Stimulated activated naive CD8-positive, alpha-beta T cell treated with anti-CD3 and anti-CD28 coated beads, Interleukin-15, Interleukin-2, amounts not matched to agents 100 ng/mL and 50 ng/mL, for 24 hours (primary cell): ENCODE measurements around the gene NTSR2.

Source experiments
- H3K27ac Mint-ChIP-seq: one replicate; pipeline ENCODE4 v1.8.0; 2021; ENCODE audit warnings: mild to moderate bottlenecking, mixed read lengths
- H3K27me3 Mint-ChIP-seq: one replicate; pipeline ENCODE4 v1.8.0; 2021; ENCODE audit warnings: mixed read lengths
- H3K36me3 Mint-ChIP-seq: one replicate; pipeline ENCODE4 v1.8.0; 2021; ENCODE audit warnings: low read depth, mixed read lengths
- H3K4me1 Mint-ChIP-seq: one replicate; pipeline ENCODE4 v1.8.0; 2021; ENCODE audit warnings: low read depth, mixed read lengths
- H3K4me3 Mint-ChIP-seq: one replicate; pipeline ENCODE4 v1.8.0; 2021; ENCODE audit warnings: mild to moderate bottlenecking, mixed read lengths
- H3K9me3 Mint-ChIP-seq: one replicate; pipeline ENCODE4 v1.8.0; 2021; ENCODE audit warnings: mixed read lengths

NTSR2 gene

GRCh38 chr2:11617984-11618707 lies 51.8 kb downstream of the NTSR2 start:
- Mint-ChIP-seq H3K27me3 (no peaks in the 10 kb centered on the region), H3K36me3 (no peaks in the 10 kb centered on the region), H3K4me1 (no peaks in the 10 kb centered on the region), H3K9me3 (no peaks in the 10 kb centered on the region), H3K27ac (no peak overlapping the region), H3K4me3 (no peak overlapping the region)

DNA sequence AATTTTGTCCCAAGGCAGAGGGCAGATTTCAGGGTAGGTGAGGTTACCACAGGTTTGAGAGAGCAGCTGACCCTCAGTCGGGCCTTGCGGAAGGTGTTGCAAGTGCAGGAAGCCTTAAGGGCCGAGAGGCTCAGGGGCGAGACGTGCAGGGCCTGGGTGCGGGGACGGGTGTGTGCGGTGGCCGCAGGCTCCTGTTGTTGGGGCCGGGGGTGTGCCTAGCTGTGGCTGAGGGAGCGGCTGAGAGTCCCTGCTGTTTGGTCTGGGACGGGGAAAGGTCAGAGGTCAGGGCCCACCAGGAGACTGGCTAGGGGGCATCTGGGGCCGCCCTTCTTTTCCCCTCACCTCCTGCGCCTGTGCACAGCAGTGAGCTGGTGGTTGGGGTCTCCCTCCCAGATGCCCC lies 52.5 kb downstream of the NTSR2 start:
- H3K4me3 Mint-ChIP-seq = no peak overlapping the region
- H3K27ac Mint-ChIP-seq = no peak overlapping the region
- H3K4me1 Mint-ChIP-seq = no peaks in the 10 kb centered on the region
- no peaks in the 10 kb centered on the region for H3K9me3 Mint-ChIP-seq
- H3K36me3 Mint-ChIP-seq = no peaks in the 10 kb centered on the region
- no peaks in the 10 kb centered on the region for H3K27me3 Mint-ChIP-seq

- H3K27ac Mint-ChIP-seq = no peak overlapping the region
- no peaks in the 10 kb centered on the region for H3K27me3 Mint-ChIP-seq
- no peaks in the 10 kb centered on the region for H3K9me3 Mint-ChIP-seq
- H3K4me3 Mint-ChIP-seq = no peak overlapping the region
- H3K4me1 Mint-ChIP-seq = no peaks in the 10 kb centered on the region
- H3K36me3 Mint-ChIP-seq = no peaks in the 10 kb centered on the region
Observed at GRCh38 chr2:11616851-11617415, 53.1 kb downstream of the NTSR2 start.

DNA sequence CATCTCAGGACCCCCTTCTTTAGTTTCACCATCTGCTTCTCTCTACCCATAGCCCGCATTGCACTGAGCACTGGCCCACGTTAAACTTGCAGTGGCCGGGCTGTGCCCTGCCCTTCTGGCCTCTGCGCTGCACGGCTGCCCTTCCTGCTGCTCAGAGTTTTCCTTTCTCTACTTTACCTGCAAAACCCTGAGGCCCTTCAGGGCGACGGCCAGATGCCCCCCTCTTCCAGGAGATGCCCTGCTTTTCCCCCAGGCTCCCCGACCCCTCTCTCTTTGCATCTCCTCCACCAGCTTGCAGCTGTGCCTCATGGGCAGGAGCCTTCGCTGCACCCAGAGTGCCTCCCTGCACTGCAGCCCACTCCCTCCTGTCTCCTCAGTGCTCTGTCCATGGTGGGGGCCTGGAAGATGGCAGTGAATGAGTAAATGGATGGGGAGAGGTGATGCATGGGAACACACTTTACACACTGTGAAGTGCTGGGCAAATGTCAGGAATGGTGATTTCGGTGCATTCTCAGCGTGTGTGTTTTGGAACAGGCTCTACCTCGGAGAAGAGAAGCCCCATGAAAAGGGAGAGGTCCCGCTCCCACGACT lies 53.8 kb downstream of the NTSR2 start:
- H3K4me1 Mint-ChIP-seq = no peaks in the 10 kb centered on the region
- no peak overlapping the region for H3K4me3 Mint-ChIP-seq
- no peaks in the 10 kb centered on the region for H3K36me3 Mint-ChIP-seq
- H3K27ac Mint-ChIP-seq = no peak overlapping the region
- H3K9me3 Mint-ChIP-seq = no peaks in the 10 kb centered on the region
- H3K27me3 Mint-ChIP-seq = no peaks in the 10 kb centered on the region

GRCh38 chr2:11615209-11615608 lies 54.8 kb downstream of the NTSR2 start:
- Mint-ChIP-seq H3K4me3 (no peak overlapping the region), H3K36me3 (no peaks in the 10 kb centered on the region), H3K4me1 (no peaks in the 10 kb centered on the region), H3K9me3 (no peaks in the 10 kb centered on the region), H3K27ac (no peak overlapping the region), H3K27me3 (no peaks in the 10 kb centered on the region)

- Mint-ChIP-seq H3K27me3 (no peaks in the 10 kb centered on the region), H3K27ac (no peak overlapping the region), H3K9me3 (no peaks in the 10 kb centered on the region), H3K4me1 (no peaks in the 10 kb centered on the region), H3K4me3 (no peak overlapping the region), H3K36me3 (no peaks in the 10 kb centered on the region)
Observed at GRCh38 chr2:11613297-11613696, 56.7 kb downstream of the NTSR2 start.

GRCh38 chr2:11612553-11613215 lies 57.3 kb downstream of the NTSR2 start:
- Mint-ChIP-seq H3K36me3 (no peaks in the 10 kb centered on the region), H3K9me3 (no peaks in the 10 kb centered on the region), H3K4me3 (no peak overlapping the region), H3K27ac (no peak overlapping the region), H3K4me1 (no peaks in the 10 kb centered on the region), H3K27me3 (no peaks in the 10 kb centered on the region)

- no peaks in the 10 kb centered on the region for H3K9me3 Mint-ChIP-seq
- H3K27me3 Mint-ChIP-seq = no peaks in the 10 kb centered on the region
- no peak overlapping the region for H3K27ac Mint-ChIP-seq
- H3K4me1 Mint-ChIP-seq = no peaks in the 10 kb centered on the region
- no peak overlapping the region for H3K4me3 Mint-ChIP-seq
- H3K36me3 Mint-ChIP-seq = no peaks in the 10 kb centered on the region
Observed at GRCh38 chr2:11611251-11611650, 58.7 kb downstream of the NTSR2 start.

DNA sequence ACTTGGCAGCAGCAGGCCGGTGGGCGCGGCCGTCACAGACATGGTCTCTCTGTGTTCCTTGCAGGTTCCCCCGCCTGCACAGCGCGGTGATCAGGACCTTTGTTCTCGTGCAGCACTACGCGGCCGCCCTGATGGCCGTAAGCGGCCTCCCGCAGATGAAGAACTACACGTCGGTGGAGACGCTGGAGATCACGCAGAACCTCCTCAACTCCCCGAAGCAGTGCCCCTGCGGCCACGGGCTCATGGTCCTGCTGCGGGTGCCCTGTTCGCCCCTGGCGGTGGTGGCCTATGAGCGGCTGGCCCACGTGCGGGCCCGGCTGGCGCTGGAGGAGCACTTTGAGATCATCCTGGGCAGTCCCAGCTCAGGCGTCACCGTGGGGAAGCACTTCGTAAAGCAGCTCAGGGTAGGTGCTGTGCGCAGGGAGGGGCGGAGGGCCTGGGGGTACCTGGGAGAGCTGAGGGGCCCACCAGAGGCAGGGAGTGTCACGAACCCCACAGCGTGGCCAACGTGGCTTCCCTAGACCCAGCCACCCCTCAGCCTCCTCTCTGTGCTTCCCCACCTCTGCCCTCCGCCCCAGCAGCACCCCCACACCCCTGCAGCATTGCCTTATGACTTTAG lies 59.3 kb downstream of the NTSR2 start:
- no peaks in the 10 kb centered on the region for H3K9me3 Mint-ChIP-seq
- no peak overlapping the region for H3K27ac Mint-ChIP-seq
- H3K27me3 Mint-ChIP-seq = no peaks in the 10 kb centered on the region
- no peak overlapping the region for H3K4me3 Mint-ChIP-seq
- H3K36me3 Mint-ChIP-seq = no peaks in the 10 kb centered on the region
- no peaks in the 10 kb centered on the region for H3K4me1 Mint-ChIP-seq
